Activated T-cell treated with anti-CD3 and anti-CD28 coated beads, Interleukin-2, amount 50 U/mL, for 4 hours (primary cell): ENCODE measurements around the gene SMIM44. TPM values are rescaled to one million over a fixed set of nuclear protein-coding genes. Genes with fewer than 3 reads are reported as not detected.

Experiments used
- ATAC-seq, 2 donors: fragments of 200-7000 bp; cut with Tn5 transposase; one replicate each; pipeline ENCODE4 v1.10.0; 2021
- DNase-seq: peaks from one replicate; pipeline ENCODE4 v3.0.0-alpha.2; 2020
- H3K27me3 Mint-ChIP-seq: one replicate; pipeline ENCODE4 v1.8.0; 2021; ENCODE audit warnings: low read depth, mixed read lengths
- H3K36me3 Mint-ChIP-seq: one replicate; pipeline ENCODE4 v1.8.0; 2022; ENCODE audit warnings: mixed read lengths; ENCODE audit not compliant: insufficient read depth
- H3K4me1 Mint-ChIP-seq: one replicate; pipeline ENCODE4 v1.8.0; 2021; ENCODE audit warnings: low read depth, mixed read lengths
- H3K4me3 Mint-ChIP-seq: one replicate; pipeline ENCODE4 v1.8.0; 2021; ENCODE audit warnings: mild to moderate bottlenecking, moderate library complexity, mixed read lengths
- H3K9me3 Mint-ChIP-seq: one replicate; pipeline ENCODE4 v1.8.0; 2021; ENCODE audit warnings: mixed read lengths
- total RNA-seq, 3 donors: library from RNA; stranded (reverse); gene quantifications; one replicate each; pipeline ENCODE4 v1.2.1, GENCODE V29; 2021

Gene SMIM44
- total RNA-seq, 3 donors from 2014 or later = not detected

GRCh38 chr19:3479834-3480215 lies 3.4 kb downstream of the SMIM44 start:
- Mint-ChIP-seq H3K4me3 (no peak overlapping the region), H3K36me3 (no peaks in the 10 kb centered on the region), H3K4me1 (peaks cover 10% of the 10 kb centered on the region), H3K9me3 (no peaks in the 10 kb centered on the region), H3K27me3 (no peaks in the 10 kb centered on the region)
- DNase-seq (no peak), ATAC-seq (peak; percentile 48 to 51)

GRCh38 chr19:3479177-3479833 lies 3.9 kb downstream of the SMIM44 start:
- peaks cover 10% of the 10 kb centered on the region for H3K4me1 Mint-ChIP-seq
- H3K27me3 Mint-ChIP-seq = no peaks in the 10 kb centered on the region
- DNase-seq (no peak), ATAC-seq (peak; percentile 54 to 71)
- no peak overlapping the region for H3K4me3 Mint-ChIP-seq
- no peaks in the 10 kb centered on the region for H3K36me3 Mint-ChIP-seq
- no peaks in the 10 kb centered on the region for H3K9me3 Mint-ChIP-seq

- no peak overlapping the region for H3K4me3 Mint-ChIP-seq
- ATAC-seq (peak in 1 of 2 donors; percentile 14), DNase-seq (no peak)
- no peaks in the 10 kb centered on the region for H3K9me3 Mint-ChIP-seq
- H3K4me1 Mint-ChIP-seq = peaks cover 10% of the 10 kb centered on the region
- no peaks in the 10 kb centered on the region for H3K36me3 Mint-ChIP-seq
- no peaks in the 10 kb centered on the region for H3K27me3 Mint-ChIP-seq
These were observed 4.6 kb downstream of the SMIM44 start for GRCh38 chr19:3478409-3479176.

GRCh38 chr19:3477951-3478350 lies 5.3 kb downstream of the SMIM44 start:
- no peaks in the 10 kb centered on the region for H3K36me3 Mint-ChIP-seq
- H3K27me3 Mint-ChIP-seq = no peaks in the 10 kb centered on the region
- ATAC-seq = no peak
- no peak overlapping the region for H3K4me3 Mint-ChIP-seq
- peaks cover 10% of the 10 kb centered on the region for H3K4me1 Mint-ChIP-seq
- no peak for DNase-seq
- H3K9me3 Mint-ChIP-seq = no peaks in the 10 kb centered on the region

- Mint-ChIP-seq H3K27me3 (no peaks in the 10 kb centered on the region), H3K4me3 (no peak overlapping the region), H3K4me1 (peaks cover 10% of the 10 kb centered on the region), H3K36me3 (no peaks in the 10 kb centered on the region), H3K9me3 (no peaks in the 10 kb centered on the region)
- DNase-seq = no peak
- ATAC-seq = no peak
These were observed 5.7 kb downstream of the SMIM44 start for GRCh38 chr19:3477506-3477905.

- Mint-ChIP-seq H3K27me3 (no peaks in the 10 kb centered on the region), H3K4me3 (no peak overlapping the region), H3K4me1 (peaks cover 10% of the 10 kb centered on the region), H3K9me3 (no peaks in the 10 kb centered on the region), H3K36me3 (no peaks in the 10 kb centered on the region)
- no peak for DNase-seq
- no peak for ATAC-seq
These were observed 6.4 kb downstream of the SMIM44 start for GRCh38 chr19:3476830-3477229.

GRCh38 chr19:3475449-3475848 lies 7.8 kb downstream of the SMIM44 start:
- ATAC-seq (no peak), DNase-seq (no peak)
- H3K4me1 Mint-ChIP-seq = peaks cover 10% of the 10 kb centered on the region
- H3K27me3 Mint-ChIP-seq = no peaks in the 10 kb centered on the region
- no peaks in the 10 kb centered on the region for H3K36me3 Mint-ChIP-seq
- H3K4me3 Mint-ChIP-seq = no peak overlapping the region
- no peaks in the 10 kb centered on the region for H3K9me3 Mint-ChIP-seq

GRCh38 chr19:3474614-3475013 lies 8.6 kb downstream of the SMIM44 start:
- Mint-ChIP-seq H3K4me1 (peaks cover 10% of the 10 kb centered on the region), H3K4me3 (no peak overlapping the region), H3K9me3 (no peaks in the 10 kb centered on the region), H3K36me3 (no peaks in the 10 kb centered on the region), H3K27me3 (no peaks in the 10 kb centered on the region)
- ATAC-seq = no peak
- DNase-seq = no peak

GRCh38 chr19:3474010-3474409 lies 9.2 kb downstream of the SMIM44 start:
- Mint-ChIP-seq H3K27me3 (no peaks in the 10 kb centered on the region), H3K9me3 (no peaks in the 10 kb centered on the region), H3K4me3 (no peak overlapping the region), H3K36me3 (no peaks in the 10 kb centered on the region), H3K4me1 (peaks cover 7% of the 10 kb centered on the region)
- ATAC-seq (no peak), DNase-seq (no peak)

- no peaks in the 10 kb centered on the region for H3K9me3 Mint-ChIP-seq
- no peaks in the 10 kb centered on the region for H3K4me1 Mint-ChIP-seq
- DNase-seq (peak; percentile 35), ATAC-seq (peak in 1 of 2 donors; percentile 36)
- no peaks in the 10 kb centered on the region for H3K36me3 Mint-ChIP-seq
- no peaks in the 10 kb centered on the region for H3K27me3 Mint-ChIP-seq
- no peak overlapping the region for H3K4me3 Mint-ChIP-seq
These were observed 11.1 kb downstream of the SMIM44 start for GRCh38 chr19:3471954-3472655.

GRCh38 chr19:3470500-3471128 lies 12.6 kb downstream of the SMIM44 start:
- no peak for ATAC-seq
- Mint-ChIP-seq H3K9me3 (no peaks in the 10 kb centered on the region), H3K36me3 (no peaks in the 10 kb centered on the region), H3K4me1 (no peaks in the 10 kb centered on the region), H3K4me3 (no peak overlapping the region), H3K27me3 (no peaks in the 10 kb centered on the region)
- DNase-seq = no peak

- Mint-ChIP-seq H3K9me3 (no peaks in the 10 kb centered on the region), H3K4me1 (no peaks in the 10 kb centered on the region), H3K4me3 (no peak overlapping the region), H3K36me3 (no peaks in the 10 kb centered on the region), H3K27me3 (no peaks in the 10 kb centered on the region)
- DNase-seq = no peak
- ATAC-seq = peak in 1 of 2 donors; percentile 24
These were observed 13.4 kb downstream of the SMIM44 start for GRCh38 chr19:3469638-3470499.

- Mint-ChIP-seq H3K4me1 (no peaks in the 10 kb centered on the region), H3K36me3 (no peaks in the 10 kb centered on the region), H3K9me3 (no peaks in the 10 kb centered on the region), H3K27me3 (no peaks in the 10 kb centered on the region), H3K4me3 (no peak overlapping the region)
- ATAC-seq (no peak), DNase-seq (no peak)
These were observed 15.0 kb downstream of the SMIM44 start for GRCh38 chr19:3468211-3468610.
